Measurements from ENCODE around the gene EXOC3.
"Not testable (repeated sequence)": the region's sequence is repeated elsewhere in the genome, so short reads cannot be mapped to it uniquely, and the experiment has no call there.

Gene EXOC3

GRCh38 chr5:473551-474192, 30.7 kb downstream of the EXOC3 start:
- peak overlapping the region; percentile 95 for H3K4me3 ChIP-seq (ENCODE audit: low read length)
- peak overlapping the region; percentile 99 for H3K4me2 ChIP-seq (ENCODE audit: low read length)
- peaks cover 45% of the 10 kb centered on the region for H3K27me3 ChIP-seq (ENCODE audit: control insufficient read depth, insufficient read depth, low read length)
- H3K36me3 ChIP-seq (ENCODE audit: insufficient read depth, low read length), result peaks cover 14% of the 10 kb centered on the region
- peaks cover 17% of the 10 kb centered on the region for H3K4me1 ChIP-seq (ENCODE audit: control insufficient read depth, insufficient read depth, low read length)
- H3K9ac ChIP-seq (ENCODE audit: low read depth, low read length), result peak overlapping the region; percentile 83
- H3K9me3 ChIP-seq (replicated peaks; ENCODE audit: low read length), result no peaks in the 10 kb centered on the region

- peaks cover 17% of the 10 kb centered on the region for H3K4me1 ChIP-seq (ENCODE audit: control insufficient read depth, insufficient read depth, low read length)
- peak overlapping the region; percentile 99 for H3K4me2 ChIP-seq (ENCODE audit: low read length)
- peak overlapping the region; percentile 83 for H3K9ac ChIP-seq (ENCODE audit: low read depth, low read length)
- not testable (repeated sequence) for H3K9me3 ChIP-seq (replicated peaks; ENCODE audit: low read length)
- peaks cover 14% of the 10 kb centered on the region for H3K36me3 ChIP-seq (ENCODE audit: insufficient read depth, low read length)
- H3K4me3 ChIP-seq (ENCODE audit: low read length), result peak overlapping the region; percentile 95
- peaks cover 51% of the 10 kb centered on the region for H3K27me3 ChIP-seq (ENCODE audit: control insufficient read depth, insufficient read depth, low read length)
Observed at GRCh38 chr5:474232-474839, 31.4 kb downstream of the EXOC3 start.

- Histone ChIP-seq H3K4me1 (ENCODE audit: control insufficient read depth, insufficient read depth, low read length) (peaks cover 17% of the 10 kb centered on the region), H3K9me3 (replicated peaks; ENCODE audit: low read length) (no peaks in the 10 kb centered on the region), H3K9ac (ENCODE audit: low read depth, low read length) (no peak overlapping the region), H3K4me2 (ENCODE audit: low read length) (peak overlapping the region; percentile 80), H3K36me3 (ENCODE audit: insufficient read depth, low read length) (peaks cover 11% of the 10 kb centered on the region), H3K4me3 (ENCODE audit: low read length) (peak overlapping the region; percentile 59), H3K27me3 (ENCODE audit: control insufficient read depth, insufficient read depth, low read length) (peaks cover 57% of the 10 kb centered on the region)
Observed at GRCh38 chr5:474840-475661, 32.1 kb downstream of the EXOC3 start.

- Histone ChIP-seq H3K4me2 (ENCODE audit: low read length) (no peak overlapping the region), H3K4me1 (ENCODE audit: control insufficient read depth, insufficient read depth, low read length) (peaks cover 17% of the 10 kb centered on the region), H3K27me3 (ENCODE audit: control insufficient read depth, insufficient read depth, low read length) (peaks cover 59% of the 10 kb centered on the region)
Observed at GRCh38 chr5:475704-476101, 32.7 kb downstream of the EXOC3 start.

GRCh38 chr5:476102-476813, 33.3 kb downstream of the EXOC3 start:
- Histone ChIP-seq H3K9me3 (replicated peaks; ENCODE audit: low read length) (no peaks in the 10 kb centered on the region), H3K4me2 (ENCODE audit: low read length) (no peak overlapping the region), H3K27me3 (ENCODE audit: control insufficient read depth, insufficient read depth, low read length) (peaks cover 61% of the 10 kb centered on the region), H3K36me3 (ENCODE audit: insufficient read depth, low read length) (peaks cover 2% of the 10 kb centered on the region), H3K9ac (ENCODE audit: low read depth, low read length) (no peak overlapping the region), H3K4me1 (ENCODE audit: control insufficient read depth, insufficient read depth, low read length) (peaks cover 14% of the 10 kb centered on the region), H3K4me3 (ENCODE audit: low read length) (no peak overlapping the region)

More at GRCh38 chr5:475704-476101, 32.7 kb downstream of the EXOC3 start:
- Histone ChIP-seq H3K9me3 (replicated peaks; ENCODE audit: low read length) (no peaks in the 10 kb centered on the region), H3K4me3 (ENCODE audit: low read length) (no peak overlapping the region), H3K36me3 (ENCODE audit: insufficient read depth, low read length) (peaks cover 8% of the 10 kb centered on the region), H3K9ac (ENCODE audit: low read depth, low read length) (no peak overlapping the region)

- no peaks in the 10 kb centered on the region for H3K36me3 ChIP-seq (ENCODE audit: insufficient read depth, low read length)
- no peak overlapping the region for H3K4me3 ChIP-seq (ENCODE audit: low read length)
- H3K4me1 ChIP-seq (ENCODE audit: control insufficient read depth, insufficient read depth, low read length), result peaks cover 11% of the 10 kb centered on the region
- no peak overlapping the region for H3K9ac ChIP-seq (ENCODE audit: low read depth, low read length)
- no peak overlapping the region for H3K4me2 ChIP-seq (ENCODE audit: low read length)
- no peaks in the 10 kb centered on the region for H3K9me3 ChIP-seq (replicated peaks; ENCODE audit: low read length)
- peaks cover 62% of the 10 kb centered on the region for H3K27me3 ChIP-seq (ENCODE audit: control insufficient read depth, insufficient read depth, low read length)
Observed at GRCh38 chr5:476814-477175, 33.8 kb downstream of the EXOC3 start.

GRCh38 chr5:477247-477646, 34.3 kb downstream of the EXOC3 start:
- no peak overlapping the region for H3K9ac ChIP-seq (ENCODE audit: low read depth, low read length)

GRCh38 chr5:477871-478270, 34.9 kb downstream of the EXOC3 start:
- Histone ChIP-seq H3K9ac (ENCODE audit: low read depth, low read length) (no peak overlapping the region), H3K4me2 (ENCODE audit: low read length) (no peak overlapping the region), H3K4me1 (ENCODE audit: control insufficient read depth, insufficient read depth, low read length) (peaks cover 4% of the 10 kb centered on the region), H3K27me3 (ENCODE audit: control insufficient read depth, insufficient read depth, low read length) (peaks cover 62% of the 10 kb centered on the region), H3K4me3 (ENCODE audit: low read length) (no peak overlapping the region), H3K9me3 (replicated peaks; ENCODE audit: low read length) (no peaks in the 10 kb centered on the region), H3K36me3 (ENCODE audit: insufficient read depth, low read length) (no peaks in the 10 kb centered on the region)

More at GRCh38 chr5:477247-477646, 34.3 kb downstream of the EXOC3 start:
- no peak overlapping the region for H3K4me2 ChIP-seq (ENCODE audit: low read length)
- peaks cover 7% of the 10 kb centered on the region for H3K4me1 ChIP-seq (ENCODE audit: control insufficient read depth, insufficient read depth, low read length)
- H3K36me3 ChIP-seq (ENCODE audit: insufficient read depth, low read length), result no peaks in the 10 kb centered on the region
- peaks cover 62% of the 10 kb centered on the region for H3K27me3 ChIP-seq (ENCODE audit: control insufficient read depth, insufficient read depth, low read length)
- no peak overlapping the region for H3K4me3 ChIP-seq (ENCODE audit: low read length)
- H3K9me3 ChIP-seq (replicated peaks; ENCODE audit: low read length), result no peaks in the 10 kb centered on the region

- Histone ChIP-seq H3K4me1 (ENCODE audit: control insufficient read depth, insufficient read depth, low read length) (peaks cover 4% of the 10 kb centered on the region), H3K9ac (ENCODE audit: low read depth, low read length) (no peak overlapping the region), H3K4me2 (ENCODE audit: low read length) (no peak overlapping the region), H3K27me3 (ENCODE audit: control insufficient read depth, insufficient read depth, low read length) (peaks cover 66% of the 10 kb centered on the region), H3K9me3 (replicated peaks; ENCODE audit: low read length) (no peaks in the 10 kb centered on the region), H3K4me3 (ENCODE audit: low read length) (no peak overlapping the region), H3K36me3 (ENCODE audit: insufficient read depth, low read length) (no peaks in the 10 kb centered on the region)
Observed at GRCh38 chr5:478369-478981, 35.5 kb downstream of the EXOC3 start.

GRCh38 chr5:478982-479535, 36.1 kb downstream of the EXOC3 start:
- H3K4me2 ChIP-seq (ENCODE audit: low read length), result no peak overlapping the region
- H3K36me3 ChIP-seq (ENCODE audit: insufficient read depth, low read length), result no peaks in the 10 kb centered on the region
- H3K4me1 ChIP-seq (ENCODE audit: control insufficient read depth, insufficient read depth, low read length), result peaks cover 4% of the 10 kb centered on the region
- no peak overlapping the region for H3K4me3 ChIP-seq (ENCODE audit: low read length)
- no peaks in the 10 kb centered on the region for H3K9me3 ChIP-seq (replicated peaks; ENCODE audit: low read length)
- H3K9ac ChIP-seq (ENCODE audit: low read depth, low read length), result no peak overlapping the region
- peaks cover 62% of the 10 kb centered on the region for H3K27me3 ChIP-seq (ENCODE audit: control insufficient read depth, insufficient read depth, low read length)
